Loucy (cell line): ENCODE measurements around the gene CCDC3.

ENCODE experiments used
- H2AFZ ChIP-seq: fragments of 200-600 bp; sonication (generic); 2 replicates; pipeline ENCODE4 v1.6.0; 2016; ENCODE audit warnings: antibody characterized with exemption, mild to moderate bottlenecking, low read length, moderate library complexity
- H3F3A ChIP-seq: fragments of 200-600 bp; 2 replicates; pipeline ENCODE4 v1.6.0; 2016; ENCODE audit warnings: antibody characterized with exemption, low read depth, mild to moderate bottlenecking
- H3K27me3 ChIP-seq: fragments of 200-600 bp; sonication (generic); 2 replicates; pipeline ENCODE4 v1.6.1; 2014; ENCODE audit warnings: low read length, mild to moderate bottlenecking; ENCODE audit not compliant: insufficient read depth, poor library complexity, severe bottlenecking
- H3K36me3 ChIP-seq: fragments of 200-600 bp; sonication (generic); 2 replicates; pipeline ENCODE4 v1.6.1; 2016; ENCODE audit warnings: low read length; ENCODE audit not compliant: insufficient read depth
- H3K4me1 ChIP-seq: fragments of 200-600 bp; sonication (generic); 2 replicates; pipeline ENCODE4 v1.5.1; 2014; ENCODE audit warnings: low read length, mild to moderate bottlenecking; ENCODE audit not compliant: insufficient read depth, poor library complexity, severe bottlenecking
- H3K4me2 ChIP-seq: fragments of 200-600 bp; sonication (generic); 2 replicates; pipeline ENCODE4 v1.6.0; 2014; ENCODE audit warnings: antibody characterized with exemption, low read length, low read depth, mild to moderate bottlenecking; ENCODE audit not compliant: poor library complexity, severe bottlenecking
- H3K4me3 ChIP-seq: fragments of 200-600 bp; sonication (generic); 2 replicates; pipeline ENCODE4 v1.5.1; 2014; ENCODE audit warnings: low read length, mild to moderate bottlenecking, mixed read lengths; ENCODE audit not compliant: poor library complexity, severe bottlenecking
- H3K79me2 ChIP-seq: fragments of 200-600 bp; sonication (generic); 2 replicates; pipeline ENCODE4 v1.6.1; 2014; ENCODE audit warnings: low read length; ENCODE audit not compliant: insufficient read depth
- H3K9ac ChIP-seq: fragments of 200-600 bp; sonication (generic); 2 replicates; pipeline ENCODE4 v1.6.0; 2014; ENCODE audit warnings: mild to moderate bottlenecking, low read depth, low read length, moderate library complexity; ENCODE audit not compliant: poor library complexity, severe bottlenecking
- H3K9me2 ChIP-seq: fragments of 200-600 bp; sonication (generic); replicated peaks from 2 replicates; pipeline ENCODE4 v1.6.1; 2016; ENCODE audit warnings: low read depth, low read length, mixed read lengths
- H3K9me3 ChIP-seq: fragments of 200-600 bp; sonication (generic); 2 replicates; pipeline ENCODE4 v1.6.1; 2014; ENCODE audit warnings: mild to moderate bottlenecking, antibody characterized with exemption, low read length, low read depth; ENCODE audit not compliant: insufficient read depth
- H4K20me1 ChIP-seq: fragments of 200-600 bp; sonication (generic); 2 replicates; pipeline ENCODE4 v1.6.0; 2014; ENCODE audit warnings: antibody characterized with exemption, low read length, mild to moderate bottlenecking; ENCODE audit not compliant: insufficient read depth, poor library complexity, severe bottlenecking
- CTCF ChIP-seq: fragments of 200-600 bp; sonication (generic); conservative IDR thresholded peaks from 2 replicates; pipeline ENCODE4 v1.5.1; 2014; ENCODE audit warnings: mild to moderate bottlenecking, antibody characterized with exemption, low read length
- EZH2phosphoT487 ChIP-seq: fragments of 200-600 bp; IDR thresholded peaks from 2 replicates; pipeline ENCODE4 v1.6.1; 2018; ENCODE audit warnings: antibody characterized with exemption, mild to moderate bottlenecking, moderate library complexity, borderline replicate concordance

Gene CCDC3

GRCh38 chr10:12940791-12941190 lies 60.7 kb downstream of the CCDC3 start:
- Histone ChIP-seq H3K4me2 (no peak overlapping the region), H3K9me2 (no peaks in the 10 kb centered on the region), H3K9me3 (no peaks in the 10 kb centered on the region), H3K36me3 (no peaks in the 10 kb centered on the region), H3K79me2 (no peaks in the 10 kb centered on the region), H3F3A (no peaks in the 10 kb centered on the region), H3K27me3 (no peaks in the 10 kb centered on the region), H4K20me1 (no peaks in the 10 kb centered on the region), H3K4me3 (no peak overlapping the region), H3K4me1 (no peaks in the 10 kb centered on the region), H3K9ac (no peak overlapping the region), H2AFZ (no peak overlapping the region)
- TF ChIP-seq EZH2phosphoT487, result no peak
- TF ChIP-seq CTCF, result no peak

DNA sequence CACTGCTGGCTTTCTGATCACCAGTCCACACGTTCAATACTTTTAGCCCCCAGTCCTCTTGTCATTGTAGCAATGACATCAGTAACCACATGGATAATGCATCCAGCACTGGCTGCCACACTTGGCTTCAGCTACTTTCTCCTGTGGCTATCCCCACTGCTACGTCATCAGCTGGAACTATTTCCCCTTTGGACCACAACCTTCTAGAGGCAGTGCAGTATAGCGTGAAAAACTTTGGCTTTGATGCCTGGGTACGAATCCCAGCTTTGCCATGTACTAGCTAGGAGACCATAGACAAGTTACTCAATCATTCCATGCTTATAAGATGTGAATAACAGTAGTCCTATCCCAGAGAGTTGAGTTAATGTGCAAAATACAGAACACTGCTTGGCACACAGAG lies 63.2 kb downstream of the CCDC3 start:
- TF ChIP-seq EZH2phosphoT487 (no peak), CTCF (no peak)
- Histone ChIP-seq H3K4me1 (no peaks in the 10 kb centered on the region), H3K4me2 (no peak overlapping the region), H3F3A (no peaks in the 10 kb centered on the region), H3K9me3 (no peaks in the 10 kb centered on the region), H3K9ac (no peak overlapping the region), H3K36me3 (no peaks in the 10 kb centered on the region), H3K9me2 (no peaks in the 10 kb centered on the region), H3K79me2 (no peaks in the 10 kb centered on the region), H3K4me3 (no peak overlapping the region), H3K27me3 (no peaks in the 10 kb centered on the region), H4K20me1 (no peaks in the 10 kb centered on the region), H2AFZ (no peak overlapping the region)

DNA sequence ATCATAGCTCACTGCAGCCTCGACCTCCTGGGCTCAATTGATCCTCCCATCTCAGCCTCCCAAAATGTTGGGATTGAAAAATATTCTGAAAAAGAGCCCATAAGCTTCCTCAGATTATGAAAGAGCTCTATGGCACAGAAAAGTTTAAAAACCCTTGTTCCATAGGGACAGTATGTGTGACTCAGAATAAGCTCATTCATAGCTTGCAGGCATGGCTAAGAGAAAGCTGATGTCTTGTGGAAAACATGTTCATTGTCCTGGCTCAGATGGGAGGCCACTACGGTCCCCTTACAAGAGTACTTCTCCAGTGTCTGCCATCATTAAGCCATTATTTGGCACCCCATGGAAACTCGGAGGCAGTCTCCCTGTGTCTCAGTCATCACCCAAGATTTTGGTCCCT lies 64.0 kb downstream of the CCDC3 start:
- H3K79me2 ChIP-seq, result no peaks in the 10 kb centered on the region
- H2AFZ ChIP-seq, result no peak overlapping the region
- H4K20me1 ChIP-seq, result no peaks in the 10 kb centered on the region
- H3K9me3 ChIP-seq, result no peaks in the 10 kb centered on the region
- no peaks in the 10 kb centered on the region for H3K4me1 ChIP-seq
- H3K36me3 ChIP-seq, result no peaks in the 10 kb centered on the region
- no peaks in the 10 kb centered on the region for H3F3A ChIP-seq
- TF ChIP-seq CTCF (no peak), EZH2phosphoT487 (no peak)
- no peak overlapping the region for H3K4me3 ChIP-seq
- no peak overlapping the region for H3K9ac ChIP-seq
- H3K27me3 ChIP-seq, result no peaks in the 10 kb centered on the region
- no peaks in the 10 kb centered on the region for H3K9me2 ChIP-seq
- H3K4me2 ChIP-seq, result no peak overlapping the region
